K562 (cell line): ENCODE results near the gene MEOX1. TPM values are rescaled to one million over a fixed set of nuclear protein-coding genes. Genes with fewer than 3 reads are reported as not detected.

Experiments
- MCM3 ChIP-seq: fragments of 450-650 bp; IDR thresholded peaks from 2 replicates; pipeline ENCODE4 v1.6.1; 2016
- MGA ChIP-seq: fragments of 450-650 bp; IDR thresholded peaks from 2 replicates; pipeline ENCODE4 v1.6.1; 2016; ENCODE audit warnings: mild to moderate bottlenecking, moderate library complexity
- polyA plus RNA-seq, 8 experiments: library from polyadenylated mRNA; depleted of rRNA in 4 of 8; stranded (reverse) in 5 of 8; unstranded in 3 of 8; fragments of >200 nt; fragmentation: Nextera tagmentation in 2 of 8; fragmentation: Illumina TruSeq in 1 of 8; extraction: Ambion mirVana in 2 of 8; extraction: Trizol in 1 of 8; gene quantifications; 2 replicates each; pipeline versions ENCODE4 v1.2.1 to v1.2.3, GENCODE V29; 2011 to 2014; ENCODE audit warnings: inconsistent platforms in 1 of 8, missing spikeins in 1 of 8
- total RNA-seq, 7 experiments: library from RNA; depleted of rRNA in 6 of 7; stranded (reverse); fragments of >200 nt in 6 of 7; fragmentation: Illumina TruSeq in 2 of 7; extraction: Trizol in 2 of 7; gene quantifications; 2 replicates each; pipeline versions ENCODE4 v1.2.1 to v1.2.3, GENCODE V29; 2011 to 2021; ENCODE audit warnings: low replicate concordance in 1 of 7

The MEOX1 gene
- total and polyA plus RNA-seq, 9 of the 15 experiments (the other 6 are each of a cell fraction or from before 2014, with no cell fraction given): not detected

DNA sequence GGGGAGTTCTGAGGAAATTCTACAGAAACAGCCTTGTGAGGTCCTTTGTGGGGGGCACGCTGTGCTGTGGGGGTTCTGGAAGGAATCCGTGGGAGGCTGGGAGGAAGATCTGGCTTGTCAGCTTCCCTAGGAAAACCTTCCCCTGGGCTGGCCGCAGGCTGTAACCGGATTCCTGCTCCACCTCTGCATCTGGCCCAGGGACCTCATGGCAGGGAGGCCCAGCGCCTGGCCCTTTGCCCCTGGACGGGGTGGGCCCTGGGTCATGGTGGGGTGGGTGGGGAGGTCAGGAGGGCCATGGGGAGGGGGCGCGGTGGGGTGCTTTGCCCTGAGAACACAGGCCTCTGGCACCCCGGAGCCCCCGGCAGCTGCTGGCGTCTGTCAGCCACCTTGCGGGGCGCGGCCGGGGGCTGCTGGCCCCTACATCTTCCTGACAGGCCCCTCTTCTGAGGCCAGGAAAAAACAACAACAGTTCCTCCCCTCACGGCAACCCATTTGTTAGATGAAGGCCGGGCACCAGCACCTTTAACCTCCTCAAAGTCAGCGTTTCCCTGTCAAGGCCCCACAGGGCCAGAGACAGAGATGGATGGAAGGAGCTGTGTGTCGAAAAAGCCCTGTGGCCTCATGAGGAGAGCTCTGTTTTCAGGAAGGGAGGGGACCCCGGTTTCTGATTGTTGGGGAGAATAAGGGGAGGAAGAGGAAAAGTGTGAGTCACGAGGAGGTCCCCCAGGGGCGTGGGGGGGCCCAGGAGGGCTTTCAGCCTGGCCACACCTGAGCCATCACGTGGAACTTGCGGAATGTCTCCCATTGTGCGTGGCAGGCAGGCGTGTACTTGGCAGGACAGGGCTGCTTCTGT is 3.6 kb upstream of the MEOX1 start (continued):
- TF ChIP-seq MGA (no peak), MCM3 (no peak)
